Nephron (organoid): ENCODE measurements around the gene OMD.

Experiments
- H3K27ac Mint-ChIP-seq, 3 experiments: 2 replicates each; pipeline ENCODE4 v1.8.0; 2020; ENCODE audit warnings: mixed read lengths in 3 of 3, mild to moderate bottlenecking in 2 of 3, moderate library complexity in 1 of 3
- H3K27me3 Mint-ChIP-seq: 2 replicates; pipeline ENCODE4 v1.8.0; 2021; ENCODE audit warnings: low read depth, mild to moderate bottlenecking, moderate library complexity, mixed read lengths
- H3K36me3 Mint-ChIP-seq: 2 replicates; pipeline ENCODE4 v1.8.0; 2020; ENCODE audit warnings: low read depth, mixed read lengths
- H3K4me1 Mint-ChIP-seq: 2 replicates; pipeline ENCODE4 v1.8.0; 2020; ENCODE audit warnings: mixed read lengths
- H3K4me3 Mint-ChIP-seq, 3 experiments: 2 replicates each; pipeline ENCODE4 v1.8.0; 2020; ENCODE audit warnings: mild to moderate bottlenecking in 3 of 3, mixed read lengths in 3 of 3, moderate library complexity in 2 of 3
- H3K9me3 Mint-ChIP-seq: 2 replicates; pipeline ENCODE4 v1.8.0; 2020; ENCODE audit warnings: mixed read lengths
- TF ChIP-seq, protein P1 (sequence below), 3 experiments: fragments of 200-600 bp; sonication (generic); IDR thresholded peaks; one replicate each; pipeline ENCODE4 v1.5.0; 2021; ENCODE audit warnings: antibody characterized with exemption in 3 of 3; ENCODE audit not compliant: unreplicated experiment in 3 of 3

The OMD gene, protein sequence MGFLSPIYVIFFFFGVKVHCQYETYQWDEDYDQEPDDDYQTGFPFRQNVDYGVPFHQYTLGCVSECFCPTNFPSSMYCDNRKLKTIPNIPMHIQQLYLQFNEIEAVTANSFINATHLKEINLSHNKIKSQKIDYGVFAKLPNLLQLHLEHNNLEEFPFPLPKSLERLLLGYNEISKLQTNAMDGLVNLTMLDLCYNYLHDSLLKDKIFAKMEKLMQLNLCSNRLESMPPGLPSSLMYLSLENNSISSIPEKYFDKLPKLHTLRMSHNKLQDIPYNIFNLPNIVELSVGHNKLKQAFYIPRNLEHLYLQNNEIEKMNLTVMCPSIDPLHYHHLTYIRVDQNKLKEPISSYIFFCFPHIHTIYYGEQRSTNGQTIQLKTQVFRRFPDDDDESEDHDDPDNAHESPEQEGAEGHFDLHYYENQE

DNA sequence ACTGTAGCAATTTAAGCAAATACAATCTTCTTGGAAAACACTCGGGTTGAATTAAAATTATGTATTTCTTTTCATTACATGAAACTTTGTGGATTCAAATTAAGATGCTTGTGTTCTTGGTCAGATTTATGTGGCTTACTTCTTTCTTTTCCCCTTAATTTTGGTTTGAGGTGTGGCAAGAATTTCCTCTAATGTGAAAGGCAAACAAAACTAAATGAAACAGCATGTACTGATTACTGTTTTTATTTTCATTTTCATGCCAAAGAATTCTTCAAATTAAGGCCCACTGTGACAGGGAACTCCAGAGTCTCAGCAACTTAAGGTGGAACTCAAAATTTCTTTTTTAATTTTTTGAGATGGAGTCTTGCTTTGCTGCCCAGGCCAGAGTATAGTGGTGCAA, at the start of gene OMD:
TSS of gene OMD (minus strand) at position 132 of the 400 bp plus-strand sequence. CDS start 6,913 bp downstream, outside the sequence.
- Mint-ChIP-seq H3K9me3 (no peaks in the 10 kb centered on the region), H3K36me3 (no peaks in the 10 kb centered on the region), H3K27me3 (no peaks in the 10 kb centered on the region)

DNA sequence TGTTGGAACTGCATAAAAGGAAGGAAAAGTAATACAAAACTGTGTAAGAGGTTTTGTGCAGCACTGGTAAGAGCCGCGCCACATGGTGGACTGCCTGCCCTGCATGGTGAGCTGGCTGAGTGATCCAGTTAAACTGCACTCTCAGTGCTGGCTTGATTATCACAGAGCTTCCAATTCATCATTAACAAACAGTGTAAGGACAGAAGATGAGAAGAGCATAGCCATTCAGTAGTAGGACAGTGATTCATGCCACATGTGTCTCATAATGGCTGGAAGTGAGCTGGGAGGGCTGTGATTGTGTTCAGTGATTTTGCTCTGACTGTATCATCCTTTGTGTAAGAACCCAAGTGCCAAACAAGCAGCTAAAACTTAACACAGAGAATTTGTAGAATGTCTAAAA, 43.9 kb upstream of the OMD start:
- Mint-ChIP-seq H3K27ac (no peak overlapping the region), H3K27me3 (no peaks in the 10 kb centered on the region), H3K36me3 (no peaks in the 10 kb centered on the region), H3K9me3 (no peaks in the 10 kb centered on the region), H3K4me1 (peaks cover 5% of the 10 kb centered on the region), H3K4me3 (no peak overlapping the region)
- TF ChIP-seq, protein P1, sequence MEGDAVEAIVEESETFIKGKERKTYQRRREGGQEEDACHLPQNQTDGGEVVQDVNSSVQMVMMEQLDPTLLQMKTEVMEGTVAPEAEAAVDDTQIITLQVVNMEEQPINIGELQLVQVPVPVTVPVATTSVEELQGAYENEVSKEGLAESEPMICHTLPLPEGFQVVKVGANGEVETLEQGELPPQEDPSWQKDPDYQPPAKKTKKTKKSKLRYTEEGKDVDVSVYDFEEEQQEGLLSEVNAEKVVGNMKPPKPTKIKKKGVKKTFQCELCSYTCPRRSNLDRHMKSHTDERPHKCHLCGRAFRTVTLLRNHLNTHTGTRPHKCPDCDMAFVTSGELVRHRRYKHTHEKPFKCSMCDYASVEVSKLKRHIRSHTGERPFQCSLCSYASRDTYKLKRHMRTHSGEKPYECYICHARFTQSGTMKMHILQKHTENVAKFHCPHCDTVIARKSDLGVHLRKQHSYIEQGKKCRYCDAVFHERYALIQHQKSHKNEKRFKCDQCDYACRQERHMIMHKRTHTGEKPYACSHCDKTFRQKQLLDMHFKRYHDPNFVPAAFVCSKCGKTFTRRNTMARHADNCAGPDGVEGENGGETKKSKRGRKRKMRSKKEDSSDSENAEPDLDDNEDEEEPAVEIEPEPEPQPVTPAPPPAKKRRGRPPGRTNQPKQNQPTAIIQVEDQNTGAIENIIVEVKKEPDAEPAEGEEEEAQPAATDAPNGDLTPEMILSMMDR (IDR thresholded peaks at IDR 0.05; ENCODE audit: unreplicated experiment in 3 of 3) = no peak

More for the DNA sequence above, at the start of gene OMD:
- Mint-ChIP-seq H3K27ac (peak within 1 kb of the TSS; percentile 97 to 99 (median 98)), H3K4me3 (peak within 1 kb of the TSS in 2 of 3 experiments; percentile 0 to 66), H3K4me1 (peaks cover 50% of the 10 kb centered on the region)
- TF ChIP-seq, protein P1 (IDR thresholded peaks at IDR 0.05; ENCODE audit: unreplicated experiment in 3 of 3) = no peak

DNA sequence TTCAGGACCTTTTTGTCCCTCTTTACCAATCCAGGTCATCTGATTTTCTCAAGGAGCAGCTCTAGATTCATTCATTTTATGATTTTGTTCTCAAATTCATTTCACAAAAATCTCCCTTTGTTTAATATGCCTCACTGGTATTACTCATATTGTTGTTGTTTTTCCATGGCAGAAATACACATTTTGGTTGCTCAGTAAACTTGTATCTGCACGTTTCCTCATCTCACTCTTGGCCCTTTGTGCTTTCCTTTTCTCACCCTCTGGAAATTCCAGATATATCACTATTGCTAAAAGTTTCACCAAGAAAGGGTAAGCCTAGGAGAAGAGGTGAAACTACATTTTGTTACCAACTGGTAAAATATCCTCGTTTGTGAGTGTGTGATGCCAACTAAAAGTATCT, 43.2 kb upstream of the OMD start:
- no peaks in the 10 kb centered on the region for H3K36me3 Mint-ChIP-seq
- TF ChIP-seq, protein P1 (IDR thresholded peaks at IDR 0.05; ENCODE audit: unreplicated experiment in 3 of 3) = no peak
- peaks cover 5% of the 10 kb centered on the region for H3K4me1 Mint-ChIP-seq

DNA sequence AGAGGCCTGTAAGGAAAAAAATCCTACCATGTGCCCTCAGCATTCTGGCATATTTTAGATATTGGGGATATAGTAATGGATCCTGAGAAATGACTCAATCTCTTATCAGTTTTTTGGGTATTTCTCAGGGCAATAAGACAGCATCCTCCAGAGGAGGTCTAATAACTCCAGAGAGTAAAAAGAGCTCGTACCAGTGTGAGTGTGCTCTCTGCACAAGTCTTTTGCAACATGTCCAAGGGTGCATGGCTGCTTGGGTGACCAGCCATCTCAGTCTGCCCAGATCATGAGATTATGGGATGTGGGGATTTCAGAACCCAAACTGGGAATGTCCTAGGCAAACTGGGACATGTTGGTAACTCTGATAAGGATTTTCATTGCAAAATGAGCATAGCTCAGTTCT, 42.8 kb upstream of the OMD start:
- Mint-ChIP-seq H3K36me3 (no peaks in the 10 kb centered on the region), H3K4me1 (peaks cover 5% of the 10 kb centered on the region), H3K9me3 (no peaks in the 10 kb centered on the region), H3K4me3 (no peak overlapping the region), H3K27me3 (no peaks in the 10 kb centered on the region), H3K27ac (no peak overlapping the region)
- TF ChIP-seq, protein P1 (IDR thresholded peaks at IDR 0.05; ENCODE audit: unreplicated experiment in 3 of 3) = no peak

More for the DNA sequence above, 43.2 kb upstream of the OMD start:
- Mint-ChIP-seq H3K4me3 (no peak overlapping the region), H3K9me3 (no peaks in the 10 kb centered on the region), H3K27ac (no peak overlapping the region), H3K27me3 (no peaks in the 10 kb centered on the region)

DNA sequence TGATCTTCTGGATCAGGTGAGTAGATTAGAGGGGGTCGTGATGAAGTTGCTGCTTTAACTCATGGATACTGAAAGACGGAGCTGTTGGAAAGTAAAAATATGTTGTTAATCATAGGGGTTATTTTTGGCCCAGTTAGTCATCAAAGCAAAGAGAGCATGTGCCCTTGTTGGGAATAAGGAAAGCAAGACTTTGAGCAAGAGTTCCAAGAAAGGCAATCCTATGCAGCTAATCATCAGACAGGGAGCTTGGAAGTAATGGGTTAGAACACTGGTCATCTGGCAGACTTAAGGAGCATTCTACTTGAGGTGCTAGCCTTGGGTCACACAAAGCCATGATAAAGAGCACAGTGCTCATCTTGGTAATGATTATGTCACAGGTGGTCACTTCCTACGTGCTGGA, 39.7 kb upstream of the OMD start:
- Mint-ChIP-seq H3K27ac (no peak overlapping the region), H3K36me3 (no peaks in the 10 kb centered on the region), H3K4me1 (peaks cover 5% of the 10 kb centered on the region), H3K4me3 (no peak overlapping the region), H3K27me3 (peaks cover 3% of the 10 kb centered on the region), H3K9me3 (no peaks in the 10 kb centered on the region)
- TF ChIP-seq, protein P1 (IDR thresholded peaks at IDR 0.05; ENCODE audit: unreplicated experiment in 3 of 3) = no peak

DNA sequence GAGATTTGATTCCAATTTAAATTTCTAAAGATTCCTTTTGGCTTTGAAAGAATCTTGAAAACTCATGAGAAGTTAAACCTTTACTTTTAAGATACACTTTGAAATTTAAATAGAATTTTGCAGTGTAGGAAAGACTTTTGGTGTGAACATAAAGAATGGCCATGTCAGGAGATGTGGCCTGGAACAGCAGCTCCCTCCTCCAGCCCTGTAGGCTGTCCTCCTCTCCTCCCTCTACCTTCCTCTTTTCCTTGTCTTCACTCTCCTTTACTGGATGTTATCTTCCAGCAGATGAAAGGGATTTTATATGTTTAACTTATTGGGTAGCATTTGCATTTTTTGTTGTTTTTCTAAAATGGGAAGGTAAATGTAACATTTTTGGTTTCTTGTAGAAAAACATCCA, 39.1 kb upstream of the OMD start:
- peaks cover 5% of the 10 kb centered on the region for H3K4me1 Mint-ChIP-seq

More for the DNA sequence above, 39.1 kb upstream of the OMD start:
- Mint-ChIP-seq H3K27me3 (peaks cover 3% of the 10 kb centered on the region), H3K36me3 (no peaks in the 10 kb centered on the region), H3K27ac (no peak overlapping the region), H3K4me3 (no peak overlapping the region), H3K9me3 (no peaks in the 10 kb centered on the region)
- TF ChIP-seq, protein P1 (IDR thresholded peaks at IDR 0.05; ENCODE audit: unreplicated experiment in 3 of 3) = no peak
